ENCODE results near the gene FAT1. TPM values are rescaled to one million over a fixed set of nuclear protein-coding genes. Genes with fewer than 3 reads are reported as not detected.

The FAT1 gene
- total RNA-seq: 173 TPM

- Histone ChIP-seq H3K27me3 (ENCODE audit: control insufficient read depth in 3 of 3, insufficient read depth in 3 of 3, low read length in 3 of 3) (peaks cover 3 to 53% (median 42%) of the 10 kb centered on the region in 3 donors), H3K36me3 (ENCODE audit: control insufficient read depth in 3 of 3, insufficient read depth in 3 of 3, low read length in 3 of 3) (no peaks in the 10 kb centered on the region), H3K9ac (ENCODE audit: low read depth in 1 of 3, low read length in 3 of 3) (peak within 1 kb of the TSS; percentile 65 to 74 (median 70)), H3K27ac (ENCODE audit: low read depth, low read length) (peak within 1 kb of the TSS; percentile 77), H3K4me1 (ENCODE audit: control insufficient read depth in 3 of 3, insufficient read depth in 3 of 3, low read length in 3 of 3) (peaks cover 15 to 19% (median 17%) of the 10 kb centered on the region in 3 donors), H3K9me3 (ENCODE audit: control insufficient read depth in 3 of 3, low read length in 3 of 3) (peaks cover 0 to 6% (median 4%) of the 10 kb centered on the region in 3 donors), H3K4me3 (ENCODE audit: low read length in 3 of 3) (peak within 1 kb of the TSS; percentile 66 to 83 (median 74))
Measured at GRCh38 chr4:186723292-186724057, at the start of gene FAT1. Gene FAT1, minus strand, starts transcription at chr4:186723856. Its CDS starts 14,029 bp downstream, at chr4:186709827.

- H3K27ac ChIP-seq (ENCODE audit: low read depth, low read length): no peak overlapping the region
- no peaks in the 10 kb centered on the region for H3K4me1 ChIP-seq (ENCODE audit: control insufficient read depth in 3 of 3, insufficient read depth in 3 of 3, low read length in 3 of 3)
Measured at GRCh38 chr4:186772936-186773487, 49.4 kb upstream of the FAT1 start.

GRCh38 chr4:186771624-186772023 lies 48.0 kb upstream of the FAT1 start:
- H3K27ac ChIP-seq (ENCODE audit: low read depth, low read length): no peak overlapping the region
- H3K27me3 ChIP-seq (ENCODE audit: control insufficient read depth in 3 of 3, insufficient read depth in 3 of 3, low read length in 3 of 3): no peaks in the 10 kb centered on the region
- H3K36me3 ChIP-seq (ENCODE audit: control insufficient read depth in 3 of 3, insufficient read depth in 3 of 3, low read length in 3 of 3): no peaks in the 10 kb centered on the region
- H3K4me1 ChIP-seq (ENCODE audit: control insufficient read depth in 3 of 3, insufficient read depth in 3 of 3, low read length in 3 of 3): no peaks in the 10 kb centered on the region
- H3K9me3 ChIP-seq (ENCODE audit: control insufficient read depth in 3 of 3, low read length in 3 of 3): no peaks in the 10 kb centered on the region
- H3K9ac ChIP-seq (ENCODE audit: low read depth in 1 of 3, low read length in 3 of 3): no peak overlapping the region
- H3K4me3 ChIP-seq (ENCODE audit: low read length in 3 of 3): no peak overlapping the region

More at GRCh38 chr4:186772936-186773487, 49.4 kb upstream of the FAT1 start:
- Histone ChIP-seq H3K9me3 (ENCODE audit: control insufficient read depth in 3 of 3, low read length in 3 of 3) (no peaks in the 10 kb centered on the region), H3K9ac (ENCODE audit: low read depth in 1 of 3, low read length in 3 of 3) (no peak overlapping the region), H3K27me3 (ENCODE audit: control insufficient read depth in 3 of 3, insufficient read depth in 3 of 3, low read length in 3 of 3) (no peaks in the 10 kb centered on the region), H3K36me3 (ENCODE audit: control insufficient read depth in 3 of 3, insufficient read depth in 3 of 3, low read length in 3 of 3) (no peaks in the 10 kb centered on the region), H3K4me3 (ENCODE audit: low read length in 3 of 3) (no peak overlapping the region)

GRCh38 chr4:186770481-186771175 lies 47.0 kb upstream of the FAT1 start:
- H3K9ac ChIP-seq (ENCODE audit: low read depth in 1 of 3, low read length in 3 of 3): no peak overlapping the region
- no peaks in the 10 kb centered on the region for H3K9me3 ChIP-seq (ENCODE audit: control insufficient read depth in 3 of 3, low read length in 3 of 3)
- H3K27me3 ChIP-seq (ENCODE audit: control insufficient read depth in 3 of 3, insufficient read depth in 3 of 3, low read length in 3 of 3): no peaks in the 10 kb centered on the region
- no peaks in the 10 kb centered on the region for H3K36me3 ChIP-seq (ENCODE audit: control insufficient read depth in 3 of 3, insufficient read depth in 3 of 3, low read length in 3 of 3)
- H3K4me1 ChIP-seq (ENCODE audit: control insufficient read depth in 3 of 3, insufficient read depth in 3 of 3, low read length in 3 of 3): no peaks in the 10 kb centered on the region
- no peak overlapping the region for H3K4me3 ChIP-seq (ENCODE audit: low read length in 3 of 3)
- H3K27ac ChIP-seq (ENCODE audit: low read depth, low read length): no peak overlapping the region

- H3K27me3 ChIP-seq (ENCODE audit: control insufficient read depth in 3 of 3, insufficient read depth in 3 of 3, low read length in 3 of 3): no peaks in the 10 kb centered on the region
- no peaks in the 10 kb centered on the region for H3K9me3 ChIP-seq (ENCODE audit: control insufficient read depth in 3 of 3, low read length in 3 of 3)
- H3K27ac ChIP-seq (ENCODE audit: low read depth, low read length): no peak overlapping the region
- no peaks in the 10 kb centered on the region for H3K4me1 ChIP-seq (ENCODE audit: control insufficient read depth in 3 of 3, insufficient read depth in 3 of 3, low read length in 3 of 3)
- H3K4me3 ChIP-seq (ENCODE audit: low read length in 3 of 3): no peak overlapping the region
- no peaks in the 10 kb centered on the region for H3K36me3 ChIP-seq (ENCODE audit: control insufficient read depth in 3 of 3, insufficient read depth in 3 of 3, low read length in 3 of 3)
- H3K9ac ChIP-seq (ENCODE audit: low read depth in 1 of 3, low read length in 3 of 3): no peak overlapping the region
Measured at GRCh38 chr4:186767794-186768193, 44.1 kb upstream of the FAT1 start.

- no peak overlapping the region for H3K4me3 ChIP-seq (ENCODE audit: low read length in 3 of 3)
- no peaks in the 10 kb centered on the region for H3K9me3 ChIP-seq (ENCODE audit: control insufficient read depth in 3 of 3, low read length in 3 of 3)
- H3K4me1 ChIP-seq (ENCODE audit: control insufficient read depth in 3 of 3, insufficient read depth in 3 of 3, low read length in 3 of 3): no peaks in the 10 kb centered on the region
- no peaks in the 10 kb centered on the region for H3K27me3 ChIP-seq (ENCODE audit: control insufficient read depth in 3 of 3, insufficient read depth in 3 of 3, low read length in 3 of 3)
- H3K27ac ChIP-seq (ENCODE audit: low read depth, low read length): no peak overlapping the region
- no peaks in the 10 kb centered on the region for H3K36me3 ChIP-seq (ENCODE audit: control insufficient read depth in 3 of 3, insufficient read depth in 3 of 3, low read length in 3 of 3)
- H3K9ac ChIP-seq (ENCODE audit: low read depth in 1 of 3, low read length in 3 of 3): no peak overlapping the region
Measured at GRCh38 chr4:186765673-186766546, 42.3 kb upstream of the FAT1 start.

GRCh38 chr4:186765138-186765537 lies 41.5 kb upstream of the FAT1 start:
- Histone ChIP-seq H3K9ac (ENCODE audit: low read depth in 1 of 3, low read length in 3 of 3) (no peak overlapping the region), H3K4me1 (ENCODE audit: control insufficient read depth in 3 of 3, insufficient read depth in 3 of 3, low read length in 3 of 3) (no peaks in the 10 kb centered on the region), H3K36me3 (ENCODE audit: control insufficient read depth in 3 of 3, insufficient read depth in 3 of 3, low read length in 3 of 3) (no peaks in the 10 kb centered on the region), H3K27ac (ENCODE audit: low read depth, low read length) (no peak overlapping the region), H3K9me3 (ENCODE audit: control insufficient read depth in 3 of 3, low read length in 3 of 3) (no peaks in the 10 kb centered on the region), H3K27me3 (ENCODE audit: control insufficient read depth in 3 of 3, insufficient read depth in 3 of 3, low read length in 3 of 3) (no peaks in the 10 kb centered on the region), H3K4me3 (ENCODE audit: low read length in 3 of 3) (no peak overlapping the region)

GRCh38 chr4:186764457-186764856 lies 40.8 kb upstream of the FAT1 start:
- Histone ChIP-seq H3K9me3 (ENCODE audit: control insufficient read depth in 3 of 3, low read length in 3 of 3) (no peaks in the 10 kb centered on the region), H3K36me3 (ENCODE audit: control insufficient read depth in 3 of 3, insufficient read depth in 3 of 3, low read length in 3 of 3) (no peaks in the 10 kb centered on the region), H3K4me3 (ENCODE audit: low read length in 3 of 3) (no peak overlapping the region), H3K27ac (ENCODE audit: low read depth, low read length) (no peak overlapping the region), H3K4me1 (ENCODE audit: control insufficient read depth in 3 of 3, insufficient read depth in 3 of 3, low read length in 3 of 3) (no peaks in the 10 kb centered on the region), H3K27me3 (ENCODE audit: control insufficient read depth in 3 of 3, insufficient read depth in 3 of 3, low read length in 3 of 3) (no peaks in the 10 kb centered on the region), H3K9ac (ENCODE audit: low read depth in 1 of 3, low read length in 3 of 3) (no peak overlapping the region)

- Histone ChIP-seq H3K27me3 (ENCODE audit: control insufficient read depth in 3 of 3, insufficient read depth in 3 of 3, low read length in 3 of 3) (no peaks in the 10 kb centered on the region), H3K9ac (ENCODE audit: low read depth in 1 of 3, low read length in 3 of 3) (no peak overlapping the region), H3K4me3 (ENCODE audit: low read length in 3 of 3) (no peak overlapping the region), H3K36me3 (ENCODE audit: control insufficient read depth in 3 of 3, insufficient read depth in 3 of 3, low read length in 3 of 3) (no peaks in the 10 kb centered on the region), H3K9me3 (ENCODE audit: control insufficient read depth in 3 of 3, low read length in 3 of 3) (no peaks in the 10 kb centered on the region), H3K27ac (ENCODE audit: low read depth, low read length) (no peak overlapping the region), H3K4me1 (ENCODE audit: control insufficient read depth in 3 of 3, insufficient read depth in 3 of 3, low read length in 3 of 3) (no peaks in the 10 kb centered on the region)
Measured at GRCh38 chr4:186762865-186763264, 39.2 kb upstream of the FAT1 start.

Measured in skeletal muscle tissue (tissue), 4 donors.